Posterior cingulate gyrus (tissue), 11 donors: ENCODE data around the gene CARS1.

Source experiments
- DNase-seq, 10 donors: peaks; one replicate each; pipeline versions ENCODE4 v3.0.0 to v3.0.0-alpha.2; 2020 to 2021; ENCODE audit warnings: mixed read lengths in 3 of 10
- intact Hi-C: fragments of 100-400 bp; cut with DNase I; formaldehyde crosslinking; loops from one replicate; pipeline ENCODE4 v1.15.1; 2023

CARS1 gene

GRCh38 chr11:3091081-3091845, 34.0 kb upstream of the CARS1 start:
- intact Hi-C loops = loop anchor here (1.0 to 10.0 kb wide), 4 partner anchors 39 to 124 kb away; partner anchors contain the start of gene MRGPRG
- DNase-seq = peak in 2 of 10 donors; percentile 74 to 77

DNA sequence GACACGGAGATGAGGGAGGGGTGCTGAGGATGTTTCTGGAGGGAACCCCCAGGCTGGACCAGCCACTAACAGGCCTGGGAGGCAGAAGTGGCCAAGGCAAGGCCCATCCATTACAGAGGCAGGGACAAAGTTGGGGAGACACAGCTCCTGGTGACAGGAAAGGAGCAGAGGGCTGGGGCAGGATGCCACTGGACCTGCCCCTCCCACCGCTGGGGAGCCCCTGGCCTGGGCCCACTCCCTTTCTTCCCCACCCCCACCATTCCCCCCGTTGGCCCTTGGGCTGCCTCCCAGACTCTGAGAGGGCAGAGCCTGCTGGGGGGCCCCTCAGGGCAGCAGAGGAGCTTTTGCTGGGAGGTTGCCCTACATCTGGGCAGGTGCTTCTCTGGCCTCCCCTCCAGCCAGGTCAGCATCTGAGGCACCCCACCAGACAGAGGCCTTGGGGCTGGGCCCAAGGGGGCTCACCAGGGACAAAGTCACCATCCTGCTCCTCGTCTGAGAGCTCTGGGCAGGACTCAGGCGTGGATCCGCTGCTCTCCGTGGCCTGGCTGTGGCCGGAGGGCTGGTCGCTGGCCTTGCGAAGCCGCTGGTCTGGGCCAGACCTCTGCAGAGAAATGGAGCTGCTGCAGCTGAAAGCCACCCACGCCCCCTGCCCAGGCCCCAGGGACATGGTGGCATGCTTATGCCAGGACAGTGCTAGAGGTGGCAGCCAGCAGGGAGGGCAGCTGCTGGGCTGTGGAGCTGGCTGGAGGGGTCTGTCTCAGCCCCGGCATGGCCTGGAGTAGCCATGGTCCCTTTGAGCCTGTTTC, 33.1 kb upstream of the CARS1 start:
- peak in 2 of 10 donors; percentile 35 to 77 for DNase-seq
- intact Hi-C loops = loop anchor here (5.0 to 10.0 kb wide), 3 partner anchors 38 to 125 kb away; partner anchors contain the start of gene MRGPRG

DNA sequence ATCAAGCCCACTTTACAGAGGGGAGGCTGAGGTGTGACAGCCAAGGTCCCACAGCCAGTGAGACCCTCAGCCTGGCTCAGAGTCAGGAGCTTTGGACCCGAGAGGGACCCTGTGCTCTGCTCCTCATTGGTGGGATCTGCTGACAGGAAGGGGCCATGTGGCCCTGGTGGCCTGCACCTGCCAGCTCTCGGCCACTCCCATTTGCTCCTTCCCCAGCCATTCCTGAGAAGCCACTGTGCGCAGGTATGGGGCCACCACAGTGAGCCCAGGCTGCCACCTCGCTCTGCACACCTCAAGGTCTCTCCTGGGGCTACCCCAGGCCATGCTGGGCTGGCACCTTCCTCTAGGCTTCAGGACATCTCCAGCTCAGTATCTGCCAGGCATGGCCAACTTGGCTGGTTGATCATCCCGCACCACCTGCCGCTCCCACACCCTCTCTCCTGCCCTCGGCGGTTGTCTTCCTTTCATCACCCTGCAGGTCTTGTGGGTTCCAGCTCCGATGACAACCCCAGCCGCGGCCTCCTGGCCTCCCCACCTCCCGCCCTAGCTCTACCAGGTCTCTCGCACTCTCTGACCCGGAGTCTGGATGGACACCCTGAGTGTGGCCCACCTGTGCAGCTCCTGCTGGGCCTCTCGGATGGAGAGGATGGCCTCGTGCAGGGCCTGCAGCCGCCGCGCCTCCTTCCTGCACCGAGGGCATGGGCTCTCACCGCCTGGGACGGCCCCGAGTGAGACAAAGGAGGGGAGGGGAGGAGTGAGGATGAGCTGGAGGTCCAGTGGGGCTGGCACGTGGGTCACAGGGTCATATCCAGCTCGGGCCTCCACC, 32.2 kb upstream of the CARS1 start:
- intact Hi-C loops = loop anchor here (5.0 to 10.0 kb wide), 3 partner anchors 37 to 125 kb away; partner anchors contain the start of gene MRGPRG
- peak in 2 of 10 donors; percentile 39 to 83 for DNase-seq

GRCh38 chr11:3088806-3089205, 31.6 kb upstream of the CARS1 start:
- peak in 2 of 10 donors; percentile 66 to 87 for DNase-seq
- intact Hi-C loops = no loop called here

GRCh38 chr11:3087821-3088800, 30.9 kb upstream of the CARS1 start:
- DNase-seq = peak in 2 of 10 donors; percentile 39 to 57
- intact Hi-C loops = no loop called here

DNA sequence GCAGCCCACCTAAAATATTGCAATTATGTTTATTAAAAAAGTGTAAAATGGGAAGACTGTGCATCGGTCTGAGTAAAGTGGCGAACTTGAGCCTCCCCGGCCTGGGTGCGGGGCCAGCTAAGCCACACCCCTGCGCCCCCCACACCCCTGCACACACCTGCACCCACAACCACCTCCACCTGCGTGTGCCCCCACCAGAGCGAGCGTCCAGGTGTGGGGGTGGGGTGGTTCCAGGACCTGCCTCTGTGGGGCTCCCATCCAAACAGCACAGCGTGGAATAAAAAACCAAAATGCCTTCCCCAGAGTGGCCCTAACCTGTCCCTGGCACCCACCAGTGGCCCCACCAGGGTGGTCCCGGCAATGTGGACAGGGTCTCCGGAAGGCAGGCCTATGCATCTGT, 30.1 kb upstream of the CARS1 start:
- intact Hi-C loops = no loop called here
- DNase-seq = peak in 2 of 10 donors; percentile 47 to 73

- intact Hi-C loops = no loop called here
- peak in 2 of 10 donors; percentile 44 to 75 for DNase-seq
Measured at GRCh38 chr11:3086671-3087150, 29.5 kb upstream of the CARS1 start.

DNA sequence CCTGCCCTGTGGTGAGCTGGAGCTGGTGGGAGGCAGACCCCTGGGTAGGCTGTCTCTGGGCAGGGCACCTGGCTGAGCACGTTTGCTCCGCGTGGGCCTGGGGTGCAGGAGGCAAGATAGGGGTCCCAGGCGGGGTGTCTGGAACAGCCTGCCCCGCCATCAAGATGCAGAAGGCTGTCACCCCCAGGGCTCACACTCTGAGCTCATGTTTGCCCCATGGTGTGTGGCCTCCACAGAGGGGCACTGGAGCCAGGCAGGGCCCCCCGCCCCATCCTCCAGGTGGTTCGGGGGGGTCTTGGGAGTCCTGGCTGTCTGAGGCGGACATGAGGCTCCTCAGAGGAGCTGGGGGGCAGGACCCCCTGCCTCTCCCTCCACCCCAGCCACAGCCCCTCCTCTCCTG, 28.9 kb upstream of the CARS1 start:
- intact Hi-C loops = no loop called here
- DNase-seq = peak in 2 of 10 donors; percentile 49 to 80

GRCh38 chr11:3085052-3085451, 27.8 kb upstream of the CARS1 start:
- DNase-seq = peak in 2 of 10 donors; percentile 18 to 21
- intact Hi-C loops = no loop called here

- intact Hi-C loops = no loop called here
Measured at GRCh38 chr11:3083321-3083720, 26.1 kb upstream of the CARS1 start.

DNA sequence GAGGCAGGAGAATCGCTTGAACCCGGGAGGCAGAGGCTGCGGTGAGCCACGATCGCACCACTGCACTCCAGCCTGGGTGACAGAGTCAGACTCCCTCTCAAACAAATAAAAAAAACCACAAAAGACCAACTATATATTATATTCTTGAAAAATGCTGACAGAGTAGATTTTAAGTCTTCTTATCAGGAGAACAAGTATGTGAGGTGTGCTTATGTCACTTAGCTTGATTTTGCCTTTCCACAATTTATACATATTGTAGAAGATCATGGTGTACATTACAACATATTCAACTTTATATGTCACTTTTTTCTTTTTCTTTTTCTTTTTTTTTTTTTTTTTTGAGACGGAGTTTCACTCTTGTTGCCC, 24.1 kb upstream of the CARS1 start:
- no peak for DNase-seq

More at GRCh38 chr11:3083321-3083720, 26.1 kb upstream of the CARS1 start:
- peak in 2 of 10 donors; percentile 57 to 64 for DNase-seq

GRCh38 chr11:3080733-3081385, 23.6 kb upstream of the CARS1 start:
- peak in 2 of 10 donors; percentile 47 to 66 for DNase-seq
- intact Hi-C loops = no loop called here

More for the DNA sequence above, 24.1 kb upstream of the CARS1 start:
- intact Hi-C loops = no loop called here

- DNase-seq = no peak
- intact Hi-C loops = no loop called here
Measured at GRCh38 chr11:3080104-3080503, 22.9 kb upstream of the CARS1 start.

GRCh38 chr11:3077846-3078440, 20.7 kb upstream of the CARS1 start:
- intact Hi-C loops = no loop called here

DNA sequence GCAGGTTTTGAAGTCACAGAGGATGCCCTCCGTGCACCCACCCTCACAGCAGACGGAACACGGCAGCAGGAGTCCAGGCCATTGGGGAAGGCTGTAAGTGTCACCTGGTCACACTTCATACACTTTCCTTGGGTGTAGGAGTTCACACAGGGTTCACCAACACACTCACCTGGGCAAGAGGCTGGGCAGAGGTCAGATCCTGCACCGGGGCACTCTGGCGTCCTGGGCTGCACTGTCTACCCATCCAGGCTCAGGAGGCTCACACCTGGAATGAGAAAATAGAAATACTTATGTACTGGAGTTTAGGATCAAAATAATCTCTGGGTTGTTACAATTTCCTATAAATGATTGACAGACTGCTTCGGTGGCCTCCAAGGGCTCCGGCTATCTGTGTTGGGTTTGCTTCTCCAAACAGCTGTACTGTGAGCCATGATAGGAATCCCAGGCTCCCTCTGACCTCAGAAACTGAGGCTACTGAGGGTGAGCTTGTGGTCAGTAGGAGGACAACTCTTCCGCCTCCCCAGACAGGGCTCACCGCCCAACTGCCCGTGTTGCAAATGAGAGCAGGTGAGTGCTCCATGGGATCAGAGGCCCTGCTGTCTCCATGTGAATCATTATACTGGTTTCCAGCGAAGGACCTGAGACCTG, 20.1 kb upstream of the CARS1 start:
- intact Hi-C loops = no loop called here
- peak in 2 of 10 donors; percentile 39 to 44 for DNase-seq

More at GRCh38 chr11:3077846-3078440, 20.7 kb upstream of the CARS1 start:
- peak in 2 of 10 donors; percentile 38 to 55 for DNase-seq

DNA sequence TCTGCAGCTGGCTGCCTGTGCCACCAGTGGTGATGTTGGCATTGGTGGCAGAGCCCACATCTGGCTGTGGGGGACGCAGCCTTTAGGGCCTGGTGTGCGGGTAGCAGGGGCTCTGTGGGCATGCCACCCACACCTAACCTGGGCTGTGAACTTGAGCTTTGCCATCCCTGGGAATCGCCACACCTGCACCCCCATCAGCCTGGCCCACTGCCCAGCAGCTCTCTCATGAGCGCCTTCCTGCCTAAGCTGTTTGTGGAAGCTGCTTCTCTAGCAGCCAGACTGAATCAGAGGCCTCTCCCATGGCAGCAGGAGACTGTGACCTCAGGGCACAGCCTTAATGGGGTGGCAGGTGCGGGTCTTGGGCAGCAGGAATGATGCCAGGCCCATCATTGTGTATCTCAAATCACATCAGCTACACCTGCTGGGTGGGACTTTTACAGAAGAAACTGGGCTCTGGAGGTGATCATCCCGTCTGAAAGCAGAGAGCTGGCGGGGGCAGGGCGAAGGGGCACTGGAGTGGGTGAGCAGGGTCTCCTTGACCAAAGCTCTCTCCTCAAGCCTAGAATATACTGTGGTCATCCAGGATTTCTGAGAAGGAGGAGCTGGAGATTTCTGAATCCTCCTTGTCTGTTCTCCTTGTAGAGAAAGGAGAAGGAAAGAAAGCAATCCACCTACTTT, 17.8 kb upstream of the CARS1 start:
- intact Hi-C loops = no loop called here
- peak in 2 of 10 donors; percentile 53 to 65 for DNase-seq

GRCh38 chr11:3073029-3073435, 15.8 kb upstream of the CARS1 start:
- intact Hi-C loops = no loop called here
- DNase-seq = no peak
